SU-DHL-6 (cell line): ENCODE data around the gene PRMT6.
A peak's percentile ranks its signal among the peaks of the same experiment; 100 is the strongest.

Experiments
- H2AFZ ChIP-seq: fragments of 200-600 bp; sonication (generic); 2 replicates; pipeline ENCODE4 v1.6.1; 2014; ENCODE audit warnings: low read depth, mild to moderate bottlenecking, moderate library complexity, mixed read lengths, antibody characterized with exemption, low read length; ENCODE audit not compliant: severe bottlenecking
- H3F3A ChIP-seq: fragments of 200-600 bp; shearing (Covaris generic); 2 replicates; pipeline ENCODE4 v1.6.0; 2016; ENCODE audit warnings: antibody characterized with exemption, mild to moderate bottlenecking; ENCODE audit not compliant: insufficient read depth
- H3K27ac ChIP-seq: fragments of 200-600 bp; sonication (generic); 2 replicates; pipeline ENCODE4 v1.5.1; 2016; ENCODE audit warnings: low read depth, mild to moderate bottlenecking, low read length, moderate library complexity, mixed read lengths
- H3K27me3 ChIP-seq: fragments of 200-600 bp; sonication (generic), shearing (Covaris generic); 2 replicates; pipeline ENCODE4 v1.6.0; 2014; ENCODE audit warnings: mild to moderate bottlenecking, low read length
- H3K36me3 ChIP-seq: fragments of 200-600 bp; sonication (generic); 2 replicates; pipeline ENCODE4 v1.6.1; 2014; ENCODE audit warnings: mild to moderate bottlenecking, low read length, mixed read lengths
- H3K4me2 ChIP-seq: fragments of 300-600, 200-600 bp; shearing (Covaris generic), sonication (generic); 2 replicates; pipeline ENCODE4 v1.6.0; 2014; ENCODE audit warnings: low read length, low read depth, mild to moderate bottlenecking; ENCODE audit not compliant: poor library complexity, severe bottlenecking
- H3K4me3 ChIP-seq: fragments of 200-600 bp; sonication (generic); 2 replicates; pipeline ENCODE4 v1.5.1; 2014; ENCODE audit warnings: antibody characterized with exemption, low read length, mild to moderate bottlenecking, mixed read lengths; ENCODE audit not compliant: insufficient read depth, poor library complexity, severe bottlenecking
- H3K79me2 ChIP-seq: fragments of 200-600 bp; sonication (generic); 2 replicates; pipeline ENCODE4 v1.6.1; 2014; ENCODE audit warnings: mild to moderate bottlenecking, low read length, moderate library complexity; ENCODE audit not compliant: insufficient read depth
- H3K9ac ChIP-seq: fragments of 200-600 bp; sonication (generic); 2 replicates; pipeline ENCODE4 v1.7.0; 2014; ENCODE audit warnings: mild to moderate bottlenecking, low read length
- H3K9me2 ChIP-seq: fragments of 200-600 bp; sonication (generic); replicated peaks from 2 replicates; pipeline ENCODE4 v1.6.1; 2014; ENCODE audit warnings: low read length; ENCODE audit not compliant: insufficient read depth
- H3K9me3 ChIP-seq: fragments of 200-600 bp; sonication (generic); 2 replicates; pipeline ENCODE4 v1.6.1; 2014; ENCODE audit warnings: low read length, mixed read lengths; ENCODE audit not compliant: insufficient read depth
- H4K20me1 ChIP-seq: fragments of 200-600 bp; sonication (generic); 2 replicates; pipeline ENCODE4 v1.6.1; 2014; ENCODE audit warnings: low read depth, mild to moderate bottlenecking, antibody characterized with exemption, low read length, moderate library complexity, mixed read lengths
- EZH2phosphoT487 ChIP-seq: fragments of 200-600 bp; sonication (generic), shearing (Covaris generic); conservative IDR thresholded peaks from 2 replicates; pipeline ENCODE4 v1.6.1; 2018; ENCODE audit warnings: mild to moderate bottlenecking, antibody characterized with exemption, low read length, moderate library complexity, mixed read lengths
- TF ChIP-seq, protein P1 (sequence below): fragments of 200-600 bp; sonication (generic); IDR thresholded peaks from one replicate; pipeline ENCODE4 v1.5.1; 2017; ENCODE audit warnings: antibody characterized with exemption, mild to moderate bottlenecking, low read length, moderate library complexity; ENCODE audit not compliant: insufficient read depth, poor library complexity, severe bottlenecking

PRMT6 gene

DNA sequence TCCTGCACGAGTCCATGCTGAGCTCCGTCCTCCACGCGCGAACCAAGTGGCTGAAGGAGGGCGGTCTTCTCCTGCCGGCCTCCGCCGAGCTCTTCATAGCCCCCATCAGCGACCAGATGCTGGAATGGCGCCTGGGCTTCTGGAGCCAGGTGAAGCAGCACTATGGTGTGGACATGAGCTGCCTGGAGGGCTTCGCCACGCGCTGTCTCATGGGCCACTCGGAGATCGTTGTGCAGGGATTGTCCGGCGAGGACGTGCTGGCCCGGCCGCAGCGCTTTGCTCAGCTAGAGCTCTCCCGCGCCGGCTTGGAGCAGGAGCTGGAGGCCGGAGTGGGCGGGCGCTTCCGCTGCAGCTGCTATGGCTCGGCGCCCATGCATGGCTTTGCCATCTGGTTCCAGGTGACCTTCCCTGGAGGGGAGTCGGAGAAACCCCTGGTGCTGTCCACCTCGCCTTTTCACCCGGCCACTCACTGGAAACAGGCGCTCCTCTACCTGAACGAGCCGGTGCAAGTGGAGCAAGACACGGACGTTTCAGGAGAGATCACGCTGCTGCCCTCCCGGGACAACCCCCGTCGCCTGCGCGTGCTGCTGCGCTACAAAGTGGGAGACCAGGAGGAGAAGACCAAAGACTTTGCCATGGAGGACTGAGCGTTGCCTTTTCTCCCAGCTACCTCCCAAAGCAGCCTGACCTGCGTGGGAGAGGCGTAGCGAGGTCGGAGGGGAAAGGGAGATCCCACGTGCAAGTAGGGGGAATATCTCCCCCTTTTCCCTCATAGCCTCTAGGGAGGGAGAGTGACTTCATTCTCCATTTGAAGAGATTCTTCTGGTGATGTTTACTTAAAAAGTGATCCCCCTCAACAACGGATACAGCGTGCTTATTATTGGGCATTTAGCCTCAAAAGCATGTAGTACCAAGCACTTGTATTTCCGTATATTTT lies 991 bp downstream of the PRMT6 start:
- no peaks in the 10 kb centered on the region for H3K9me2 ChIP-seq
- H4K20me1 ChIP-seq, result no peaks in the 10 kb centered on the region
- peaks cover 19% of the 10 kb centered on the region; the same call in 1 of the 2 replicates for H3F3A ChIP-seq
- H3K4me3 ChIP-seq, result peak overlapping the region; percentile 96
- H3K27me3 ChIP-seq, result no peaks in the 10 kb centered on the region
- peaks cover 8% of the 10 kb centered on the region; the same call in 1 of the 2 replicates for H3K36me3 ChIP-seq
- peak overlapping the region; percentile 96 for H3K9ac ChIP-seq
- peak overlapping the region; percentile 64 for H3K27ac ChIP-seq
- H3K79me2 ChIP-seq, result peaks cover 28% of the 10 kb centered on the region
- no peaks in the 10 kb centered on the region for H3K9me3 ChIP-seq
- H3K4me2 ChIP-seq, result peak overlapping the region; percentile 82
- H2AFZ ChIP-seq, result peak overlapping the region; percentile 85
- TF ChIP-seq EZH2phosphoT487, result no peak
- TF ChIP-seq, protein P1, sequence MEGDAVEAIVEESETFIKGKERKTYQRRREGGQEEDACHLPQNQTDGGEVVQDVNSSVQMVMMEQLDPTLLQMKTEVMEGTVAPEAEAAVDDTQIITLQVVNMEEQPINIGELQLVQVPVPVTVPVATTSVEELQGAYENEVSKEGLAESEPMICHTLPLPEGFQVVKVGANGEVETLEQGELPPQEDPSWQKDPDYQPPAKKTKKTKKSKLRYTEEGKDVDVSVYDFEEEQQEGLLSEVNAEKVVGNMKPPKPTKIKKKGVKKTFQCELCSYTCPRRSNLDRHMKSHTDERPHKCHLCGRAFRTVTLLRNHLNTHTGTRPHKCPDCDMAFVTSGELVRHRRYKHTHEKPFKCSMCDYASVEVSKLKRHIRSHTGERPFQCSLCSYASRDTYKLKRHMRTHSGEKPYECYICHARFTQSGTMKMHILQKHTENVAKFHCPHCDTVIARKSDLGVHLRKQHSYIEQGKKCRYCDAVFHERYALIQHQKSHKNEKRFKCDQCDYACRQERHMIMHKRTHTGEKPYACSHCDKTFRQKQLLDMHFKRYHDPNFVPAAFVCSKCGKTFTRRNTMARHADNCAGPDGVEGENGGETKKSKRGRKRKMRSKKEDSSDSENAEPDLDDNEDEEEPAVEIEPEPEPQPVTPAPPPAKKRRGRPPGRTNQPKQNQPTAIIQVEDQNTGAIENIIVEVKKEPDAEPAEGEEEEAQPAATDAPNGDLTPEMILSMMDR, result no peak

DNA sequence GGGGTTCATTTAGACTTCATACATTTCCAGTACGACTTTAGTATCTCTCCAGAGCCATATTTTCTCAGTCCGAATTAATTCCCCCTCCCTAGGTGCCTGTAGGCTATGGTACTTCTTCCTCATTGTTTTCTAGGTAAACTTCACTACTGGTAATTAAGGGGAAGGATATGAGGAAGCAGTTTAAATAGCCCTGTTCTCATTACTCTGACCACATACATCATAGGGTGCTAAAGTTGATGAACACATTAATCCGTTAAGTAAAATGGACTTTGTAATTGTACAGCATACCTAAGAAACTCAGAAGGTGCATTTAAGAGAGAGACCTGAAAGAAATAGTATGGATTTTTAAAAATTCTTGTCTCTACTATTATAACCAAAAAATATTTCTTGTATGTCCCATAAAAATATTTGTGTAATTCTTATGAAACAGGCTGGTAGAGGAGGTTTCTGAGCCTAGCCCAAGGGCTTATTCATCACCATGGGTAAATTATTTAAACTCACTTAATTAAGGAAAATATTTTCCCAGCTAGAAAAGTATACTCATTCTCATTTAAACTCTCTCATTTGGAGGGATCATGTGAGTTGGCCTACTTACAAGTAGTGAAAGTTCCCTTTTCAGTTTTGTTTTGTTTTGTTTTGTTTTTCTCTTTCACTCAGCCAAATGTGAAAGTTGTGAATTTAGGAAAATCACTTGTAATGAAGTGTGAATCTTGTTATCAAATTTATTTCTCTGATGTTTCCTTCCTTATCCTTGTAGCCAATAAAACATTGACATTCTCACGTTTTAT lies 2.0 kb downstream of the PRMT6 start:
- Histone ChIP-seq H3K4me2 (peak overlapping the region; percentile 82), H3F3A (peaks cover 23% of the 10 kb centered on the region; the same call in 1 of the 2 replicates), H3K4me3 (peak overlapping the region; percentile 96), H3K9me3 (no peaks in the 10 kb centered on the region), H3K9me2 (no peaks in the 10 kb centered on the region), H3K36me3 (peaks cover 8% of the 10 kb centered on the region; the same call in 1 of the 2 replicates), H3K79me2 (peaks cover 28% of the 10 kb centered on the region), H3K9ac (peak overlapping the region; percentile 96), H3K27ac (peak overlapping the region; percentile 48), H4K20me1 (no peaks in the 10 kb centered on the region), H3K27me3 (no peaks in the 10 kb centered on the region), H2AFZ (no peak overlapping the region)
- TF ChIP-seq, protein P1, result no peak
- TF ChIP-seq EZH2phosphoT487, result no peak

DNA sequence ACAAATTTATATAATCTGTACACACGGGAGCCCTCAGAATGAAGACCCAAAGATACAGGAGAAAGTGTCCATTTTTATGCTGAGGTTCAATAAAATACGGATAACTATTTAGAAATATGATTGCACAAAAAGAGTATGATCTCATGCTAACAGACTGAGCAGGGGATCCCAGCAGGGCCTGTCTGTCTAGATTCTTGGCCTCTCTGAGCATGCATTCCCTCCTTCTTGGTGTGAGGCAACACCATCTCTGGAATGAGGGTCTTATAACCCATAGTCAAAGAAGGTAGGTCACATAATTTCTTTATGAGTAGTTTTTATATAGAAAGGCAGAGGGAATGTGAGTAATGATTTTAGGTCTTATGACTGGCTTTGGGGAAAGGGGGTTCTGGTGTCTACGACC lies 5.4 kb downstream of the PRMT6 start:
- H3K9ac ChIP-seq, result no peak overlapping the region
- H3K36me3 ChIP-seq, result peaks cover 8% of the 10 kb centered on the region; the same call in 1 of the 2 replicates
- no peak overlapping the region for H3K27ac ChIP-seq
- H3F3A ChIP-seq, result peaks cover 23% of the 10 kb centered on the region; the same call in 1 of the 2 replicates
- H3K27me3 ChIP-seq, result no peaks in the 10 kb centered on the region
- no peak overlapping the region for H3K4me3 ChIP-seq
- no peaks in the 10 kb centered on the region for H4K20me1 ChIP-seq
- no peaks in the 10 kb centered on the region for H3K9me2 ChIP-seq
- TF ChIP-seq, protein P1, result no peak
- no peak for TF ChIP-seq EZH2phosphoT487
- no peak overlapping the region for H3K4me2 ChIP-seq
- no peaks in the 10 kb centered on the region for H3K9me3 ChIP-seq
- H2AFZ ChIP-seq, result no peak overlapping the region
- H3K79me2 ChIP-seq, result peaks cover 26% of the 10 kb centered on the region
